HG03378 (cell line): Measurements from ENCODE around the gene TUBA1C.
"Not testable (repeated sequence)": the region's sequence is repeated elsewhere in the genome, so short reads cannot be mapped to it uniquely, and the experiment has no call there.

ENCODE experiments used
- ATAC-seq: cut with Tn5 transposase; IDR thresholded peaks from one replicate; pipeline ENCODE4 v1.9.1; 2021; ENCODE audit warnings: mild to moderate bottlenecking, moderate library complexity; ENCODE audit not compliant: unreplicated experiment

Gene TUBA1C

GRCh38 chr12:49305762-49306510 lies 41.1 kb downstream of the TUBA1C start:
- ATAC-seq, result no peak

DNA sequence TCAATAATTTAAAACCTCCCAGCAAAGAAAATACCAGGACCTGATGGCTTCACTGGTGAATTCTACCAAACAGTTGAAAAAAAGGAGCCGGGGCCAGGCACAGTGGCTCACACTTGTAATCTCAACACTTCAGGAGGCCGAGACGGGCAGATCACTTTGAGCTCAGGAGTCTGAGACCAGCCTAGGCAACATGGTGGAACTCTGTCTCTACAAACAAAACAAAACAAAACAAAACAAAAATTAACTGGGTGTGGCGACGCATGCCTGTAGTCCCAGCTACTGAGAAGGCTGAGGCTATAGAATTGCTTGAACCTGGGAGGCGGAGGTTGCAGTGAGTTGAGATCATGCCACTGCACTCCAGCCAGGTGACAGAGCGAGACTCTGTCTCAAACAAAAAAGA lies 44.5 kb downstream of the TUBA1C start:
- ATAC-seq, result no peak

- ATAC-seq, result not testable (repeated sequence)
Measured at GRCh38 chr12:49310451-49311000, 45.6 kb downstream of the TUBA1C start.

DNA sequence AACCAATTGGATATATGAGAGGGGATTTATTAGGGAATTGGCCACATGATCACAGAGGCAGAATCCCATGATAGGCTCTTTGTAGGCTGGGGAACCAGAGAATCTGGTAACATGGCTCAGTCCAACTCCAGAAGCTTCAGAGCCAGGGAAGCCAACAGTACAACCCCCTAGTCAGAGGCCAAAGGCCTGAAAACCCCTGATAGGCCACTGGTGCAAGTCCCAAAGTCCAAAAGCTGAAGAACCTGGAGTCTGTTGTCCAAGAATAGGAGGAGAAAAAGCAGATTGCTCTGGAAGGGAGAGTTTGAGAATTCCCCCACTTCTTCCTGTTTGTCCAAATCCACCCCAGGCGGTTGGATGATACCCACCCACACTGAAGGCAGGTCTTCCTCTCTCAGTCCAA lies 49.9 kb downstream of the TUBA1C start:
- ATAC-seq, result no peak

DNA sequence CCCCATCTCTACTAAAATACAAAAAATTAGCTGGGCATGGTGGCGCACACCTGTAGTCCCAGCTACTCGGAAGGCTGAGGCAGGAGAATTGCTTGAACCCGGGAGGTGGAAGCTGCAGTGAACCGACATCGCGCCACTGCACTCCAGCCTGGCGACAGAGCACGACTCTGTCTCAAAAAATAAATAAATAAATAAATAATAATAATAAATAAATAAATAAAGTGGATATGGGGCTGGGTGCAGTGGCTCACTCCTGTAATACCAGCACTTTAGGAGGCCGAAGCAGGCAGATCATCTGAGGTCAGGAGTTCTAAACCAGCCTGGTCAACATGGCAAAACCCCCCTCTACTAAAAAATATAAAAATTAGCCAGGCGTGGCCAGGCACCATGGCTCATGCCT lies 52.2 kb downstream of the TUBA1C start:
- ATAC-seq, result not testable (repeated sequence)

GRCh38 chr12:49320411-49321103 lies 55.7 kb downstream of the TUBA1C start:
- ATAC-seq, result not testable (repeated sequence)

DNA sequence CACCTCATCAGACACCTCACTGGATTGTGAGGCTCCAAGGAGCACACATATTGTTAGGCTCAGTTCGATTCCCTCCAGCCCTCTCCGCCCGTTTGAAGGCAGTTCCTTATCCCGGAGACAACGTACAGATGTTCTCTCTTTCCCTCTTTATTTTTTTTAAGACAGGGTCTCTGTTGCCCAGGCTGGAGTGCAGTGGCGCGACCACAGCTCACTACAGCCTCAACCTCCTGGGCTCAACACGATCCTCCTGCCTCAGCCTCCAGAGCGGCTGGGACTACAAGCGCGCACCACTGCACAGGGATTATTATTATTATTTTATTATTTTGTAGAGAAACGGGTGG lies 57.5 kb downstream of the TUBA1C start:
- ATAC-seq, result no peak

DNA sequence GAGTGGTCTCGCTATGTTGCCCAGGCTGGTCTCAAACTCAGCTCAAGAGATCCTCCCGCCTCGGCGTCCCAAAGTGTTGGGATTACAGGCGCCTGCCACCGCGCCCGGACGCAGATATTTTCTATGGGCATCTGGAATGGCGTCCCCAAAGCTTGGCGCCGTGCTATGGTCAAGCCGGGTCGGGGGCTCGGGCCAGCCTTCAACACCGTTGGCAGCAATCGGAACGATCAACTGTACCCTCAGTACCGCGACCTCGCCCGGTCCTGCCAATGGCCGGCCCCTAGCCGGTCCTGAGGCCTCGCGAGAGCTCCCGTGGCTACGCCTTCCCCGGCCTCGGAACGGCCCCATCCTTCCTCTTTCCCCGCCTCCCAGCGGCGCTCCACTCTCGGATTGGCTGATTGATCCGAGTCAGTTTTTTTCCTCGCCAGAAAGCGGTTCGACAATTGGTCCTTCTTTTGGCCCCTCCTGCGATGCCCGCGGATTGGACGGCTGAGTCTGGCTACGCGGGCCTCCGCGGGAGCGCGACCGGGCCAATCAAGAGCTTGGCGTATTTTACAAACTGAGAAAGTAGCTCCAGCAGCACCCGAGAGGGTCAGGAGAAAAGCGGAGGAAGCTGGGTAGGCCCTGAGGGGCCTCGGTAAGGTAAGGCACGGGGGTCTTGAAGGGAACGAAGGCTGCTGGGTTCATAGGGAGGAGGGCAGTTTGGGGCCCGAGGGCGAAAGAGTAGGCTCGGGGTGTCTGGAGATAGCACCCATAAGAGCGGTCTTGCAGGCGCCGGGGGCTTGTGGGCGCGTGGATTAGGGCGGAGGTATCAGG lies 58.0 kb downstream of the TUBA1C start, which contains the start of gene TROAP:
TROAP (plus strand) TSS at position 548 of the 816 bp plus-strand sequence. CDS start 354 bp downstream, outside the sequence.
- peak; percentile 94 for ATAC-seq

DNA sequence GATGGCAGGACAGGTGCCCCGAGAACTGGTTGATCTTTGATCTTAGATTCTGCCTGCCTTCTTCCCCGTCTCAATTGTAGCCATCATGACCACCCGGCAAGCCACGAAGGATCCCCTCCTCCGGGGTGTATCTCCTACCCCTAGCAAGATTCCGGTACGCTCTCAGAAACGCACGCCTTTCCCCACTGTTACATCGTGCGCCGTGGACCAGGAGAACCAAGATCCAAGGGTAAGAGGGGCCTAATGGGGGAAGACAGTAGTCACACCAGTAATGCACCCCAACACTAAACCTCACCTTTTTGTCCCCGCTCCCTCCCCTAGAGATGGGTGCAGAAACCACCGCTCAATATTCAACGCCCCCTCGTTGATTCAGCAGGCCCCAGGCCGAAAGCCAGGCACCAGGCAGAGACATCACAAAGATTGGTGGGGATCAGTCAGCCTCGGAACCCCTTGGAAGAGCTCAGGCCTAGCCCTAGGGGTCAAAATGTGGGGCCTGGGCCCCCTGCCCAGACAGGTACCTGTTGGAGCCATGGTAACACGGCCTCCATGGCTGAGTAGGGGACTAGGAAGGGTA lies 58.7 kb downstream of the TUBA1C start:
- no peak for ATAC-seq
